ENCODE data around the gene RECQL5.

RECQL5 gene

DNA sequence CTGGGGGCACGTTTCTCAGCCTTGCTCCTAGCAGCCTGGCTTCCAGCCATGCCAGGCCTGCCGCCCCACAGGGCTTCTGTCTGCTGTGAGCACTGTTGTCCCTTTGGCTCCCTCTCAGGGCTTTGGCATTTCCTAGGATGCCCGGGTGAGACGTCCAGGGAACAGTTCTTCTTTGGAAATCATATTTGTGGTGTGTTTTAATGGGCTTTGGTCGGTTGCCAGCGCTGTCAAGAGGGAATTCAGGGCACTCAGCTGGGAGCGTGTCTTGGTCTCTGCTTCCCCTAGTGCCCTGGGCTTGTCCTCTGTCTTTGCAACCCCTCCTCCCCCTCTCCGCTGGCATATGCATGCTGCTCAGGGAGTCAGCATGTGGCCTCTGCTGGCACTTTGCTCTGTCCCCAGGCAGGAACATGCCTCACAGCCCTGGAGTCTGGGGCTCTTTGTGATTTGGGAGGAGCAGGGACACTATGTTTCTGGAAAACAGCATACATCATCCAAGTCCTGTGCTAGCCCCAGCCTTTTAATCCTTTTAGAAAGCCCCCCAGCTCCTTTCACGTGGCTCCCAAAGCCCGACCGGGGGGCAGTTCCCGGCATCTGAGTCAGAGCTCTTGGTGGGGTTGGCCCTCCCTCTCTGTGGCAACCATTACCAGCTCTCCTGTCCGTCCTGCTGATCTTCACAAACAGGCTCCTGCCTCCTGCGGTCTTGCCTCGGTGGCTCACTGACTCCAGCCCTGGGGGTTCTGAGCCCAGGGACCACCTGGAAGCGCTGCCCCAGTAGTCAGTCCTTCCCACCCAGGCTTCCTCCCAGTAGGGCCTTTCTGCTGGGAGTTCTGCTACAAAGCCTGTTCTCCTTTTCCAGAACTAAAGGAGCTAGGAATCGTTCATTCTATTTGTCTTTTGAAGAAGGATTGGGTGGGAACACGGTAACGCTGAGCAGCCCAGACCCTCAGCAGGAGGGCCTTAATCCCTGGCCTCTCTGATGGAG, 26.8 kb upstream of the RECQL5 start:
- Mint-ChIP-seq H3K4me1 (peaks cover 30% of the 10 kb centered on the region), H3K36me3 (peaks cover 3% of the 10 kb centered on the region), H3K4me3 (no peak overlapping the region), H3K27me3 (no peaks in the 10 kb centered on the region), H3K9me3 (no peaks in the 10 kb centered on the region), H3K27ac (no peak overlapping the region)

DNA sequence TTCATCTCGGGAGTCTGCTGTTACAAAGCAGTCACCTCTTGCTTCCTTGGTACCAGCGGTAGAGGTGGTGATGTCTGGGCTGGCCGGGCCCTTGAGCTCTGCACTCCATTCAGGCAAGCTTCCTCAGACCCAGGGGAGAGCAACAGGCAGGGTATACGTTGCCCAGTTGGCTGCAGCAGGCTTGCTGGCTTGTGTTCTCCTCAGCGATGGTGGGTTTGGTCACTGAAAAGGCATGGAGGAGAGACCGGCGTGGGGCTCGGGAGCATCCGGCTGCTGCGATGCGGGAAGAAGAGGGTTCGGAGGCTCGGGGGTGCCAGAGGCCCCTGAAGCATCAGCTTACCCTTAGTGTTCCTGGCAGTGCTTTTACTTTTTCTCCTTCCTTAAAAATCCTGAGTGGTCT, 26.0 kb upstream of the RECQL5 start:
- peaks cover 3% of the 10 kb centered on the region for H3K36me3 Mint-ChIP-seq
- no peak overlapping the region for H3K27ac Mint-ChIP-seq
- no peaks in the 10 kb centered on the region for H3K9me3 Mint-ChIP-seq
- no peak overlapping the region for H3K4me3 Mint-ChIP-seq
- H3K4me1 Mint-ChIP-seq, result peaks cover 38% of the 10 kb centered on the region
- H3K27me3 Mint-ChIP-seq, result no peaks in the 10 kb centered on the region

GRCh38 chr17:75691801-75692626, 25.1 kb upstream of the RECQL5 start:
- Mint-ChIP-seq H3K27me3 (no peaks in the 10 kb centered on the region), H3K4me3 (no peak overlapping the region), H3K4me1 (peaks cover 44% of the 10 kb centered on the region), H3K9me3 (no peaks in the 10 kb centered on the region), H3K27ac (no peak overlapping the region), H3K36me3 (peaks cover 2% of the 10 kb centered on the region)

GRCh38 chr17:75691371-75691791, 24.4 kb upstream of the RECQL5 start:
- peaks cover 44% of the 10 kb centered on the region for H3K4me1 Mint-ChIP-seq
- no peak overlapping the region for H3K4me3 Mint-ChIP-seq
- no peak overlapping the region for H3K27ac Mint-ChIP-seq
- peaks cover 2% of the 10 kb centered on the region for H3K36me3 Mint-ChIP-seq
- no peaks in the 10 kb centered on the region for H3K9me3 Mint-ChIP-seq
- no peaks in the 10 kb centered on the region for H3K27me3 Mint-ChIP-seq

DNA sequence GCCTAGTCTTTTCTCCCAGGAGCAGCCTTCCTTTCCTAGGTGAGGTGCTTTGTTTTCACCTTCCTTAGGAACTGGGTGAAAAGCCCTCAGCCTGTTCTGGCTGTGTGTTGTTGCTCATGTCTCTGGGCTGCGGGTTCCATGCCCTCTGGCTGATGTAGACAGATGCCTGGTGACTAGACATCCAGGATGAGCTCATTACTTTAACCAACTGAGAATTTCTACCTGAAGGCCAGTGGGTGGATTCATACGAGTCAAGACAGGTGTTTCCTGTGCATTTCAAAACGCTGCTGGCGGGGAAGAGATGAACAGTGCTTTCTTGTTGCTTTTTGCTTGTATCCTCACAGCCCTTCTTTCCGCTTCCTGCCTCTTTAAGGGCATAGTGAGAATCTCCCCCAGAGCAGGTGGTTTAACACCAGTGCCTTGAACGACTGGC, 22.5 kb upstream of the RECQL5 start:
- H3K4me3 Mint-ChIP-seq, result peak overlapping the region; percentile 61
- H3K27ac Mint-ChIP-seq, result peak overlapping the region; percentile 90
- no peaks in the 10 kb centered on the region for H3K36me3 Mint-ChIP-seq

GRCh38 chr17:75688209-75688825, 21.4 kb upstream of the RECQL5 start:
- no peaks in the 10 kb centered on the region for H3K27me3 Mint-ChIP-seq
- H3K9me3 Mint-ChIP-seq, result no peaks in the 10 kb centered on the region
- H3K27ac Mint-ChIP-seq, result peak overlapping the region; percentile 90
- H3K4me3 Mint-ChIP-seq, result no peak overlapping the region
- no peaks in the 10 kb centered on the region for H3K36me3 Mint-ChIP-seq
- H3K4me1 Mint-ChIP-seq, result peaks cover 66% of the 10 kb centered on the region

More for the DNA sequence above, 22.5 kb upstream of the RECQL5 start:
- no peaks in the 10 kb centered on the region for H3K27me3 Mint-ChIP-seq
- no peaks in the 10 kb centered on the region for H3K9me3 Mint-ChIP-seq
- H3K4me1 Mint-ChIP-seq, result peaks cover 55% of the 10 kb centered on the region

DNA sequence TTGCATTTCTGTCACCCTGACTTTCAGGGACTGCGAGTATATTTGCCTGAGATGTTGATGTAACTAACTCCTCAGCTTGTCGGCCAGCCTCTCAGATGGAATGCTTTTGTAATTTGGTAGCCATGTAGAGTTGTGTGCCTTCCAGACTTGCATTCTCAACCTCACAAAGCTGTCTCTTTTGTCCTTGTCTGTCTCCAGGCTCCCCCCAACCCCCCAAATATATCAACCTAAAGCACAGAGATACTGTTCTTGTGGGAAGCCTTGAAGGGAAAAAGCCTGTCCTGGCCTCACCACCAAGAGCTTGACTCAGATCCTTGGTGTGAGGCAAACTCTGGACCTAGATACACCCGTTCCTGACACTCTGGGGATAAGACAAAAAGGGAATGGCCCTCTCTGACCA, 18.5 kb upstream of the RECQL5 start:
- H3K9me3 Mint-ChIP-seq, result no peaks in the 10 kb centered on the region
- H3K36me3 Mint-ChIP-seq, result no peaks in the 10 kb centered on the region
- no peaks in the 10 kb centered on the region for H3K27me3 Mint-ChIP-seq
- H3K4me1 Mint-ChIP-seq, result peaks cover 57% of the 10 kb centered on the region
- no peak overlapping the region for H3K27ac Mint-ChIP-seq
- no peak overlapping the region for H3K4me3 Mint-ChIP-seq

DNA sequence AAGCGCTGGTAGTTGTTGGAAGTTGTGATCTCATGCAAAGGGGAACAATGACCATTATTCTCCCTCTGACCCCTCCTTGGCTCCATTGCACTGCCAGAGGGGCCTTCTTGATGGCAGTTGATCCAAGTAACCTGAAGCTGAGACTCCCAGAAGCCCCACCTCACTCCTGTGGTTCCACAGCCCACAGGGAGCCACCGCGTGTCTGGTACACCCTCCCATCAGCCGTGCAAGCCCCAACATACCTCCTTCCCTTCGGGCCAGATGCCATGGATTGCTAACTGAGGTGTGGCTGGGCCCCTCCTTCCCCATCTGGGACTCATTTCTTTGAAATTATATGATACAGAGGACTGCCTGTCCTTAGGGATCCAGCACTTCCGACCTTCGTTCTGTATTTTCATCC, 18.0 kb upstream of the RECQL5 start:
- Mint-ChIP-seq H3K27me3 (no peaks in the 10 kb centered on the region), H3K9me3 (no peaks in the 10 kb centered on the region), H3K4me1 (peaks cover 54% of the 10 kb centered on the region), H3K27ac (no peak overlapping the region), H3K4me3 (no peak overlapping the region), H3K36me3 (no peaks in the 10 kb centered on the region)

- Mint-ChIP-seq H3K4me3 (no peak overlapping the region), H3K27me3 (no peaks in the 10 kb centered on the region), H3K9me3 (no peaks in the 10 kb centered on the region), H3K4me1 (peaks cover 47% of the 10 kb centered on the region), H3K36me3 (no peaks in the 10 kb centered on the region), H3K27ac (no peak overlapping the region)
These were observed 17.3 kb upstream of the RECQL5 start for GRCh38 chr17:75684249-75684648.

GRCh38 chr17:75683583-75683982, 16.6 kb upstream of the RECQL5 start:
- H3K36me3 Mint-ChIP-seq, result no peaks in the 10 kb centered on the region
- H3K9me3 Mint-ChIP-seq, result no peaks in the 10 kb centered on the region
- H3K27ac Mint-ChIP-seq, result no peak overlapping the region
- H3K27me3 Mint-ChIP-seq, result no peaks in the 10 kb centered on the region
- no peak overlapping the region for H3K4me3 Mint-ChIP-seq
- peaks cover 40% of the 10 kb centered on the region for H3K4me1 Mint-ChIP-seq

GRCh38 chr17:75681289-75681688, 14.3 kb upstream of the RECQL5 start:
- Mint-ChIP-seq H3K4me3 (no peak overlapping the region), H3K27ac (no peak overlapping the region), H3K36me3 (no peaks in the 10 kb centered on the region), H3K27me3 (no peaks in the 10 kb centered on the region), H3K4me1 (peaks cover 28% of the 10 kb centered on the region), H3K9me3 (no peaks in the 10 kb centered on the region)

- Mint-ChIP-seq H3K4me1 (peaks cover 24% of the 10 kb centered on the region), H3K9me3 (no peaks in the 10 kb centered on the region), H3K27me3 (no peaks in the 10 kb centered on the region), H3K36me3 (no peaks in the 10 kb centered on the region), H3K4me3 (no peak overlapping the region), H3K27ac (no peak overlapping the region)
These were observed 13.5 kb upstream of the RECQL5 start for GRCh38 chr17:75680431-75680830.

DNA sequence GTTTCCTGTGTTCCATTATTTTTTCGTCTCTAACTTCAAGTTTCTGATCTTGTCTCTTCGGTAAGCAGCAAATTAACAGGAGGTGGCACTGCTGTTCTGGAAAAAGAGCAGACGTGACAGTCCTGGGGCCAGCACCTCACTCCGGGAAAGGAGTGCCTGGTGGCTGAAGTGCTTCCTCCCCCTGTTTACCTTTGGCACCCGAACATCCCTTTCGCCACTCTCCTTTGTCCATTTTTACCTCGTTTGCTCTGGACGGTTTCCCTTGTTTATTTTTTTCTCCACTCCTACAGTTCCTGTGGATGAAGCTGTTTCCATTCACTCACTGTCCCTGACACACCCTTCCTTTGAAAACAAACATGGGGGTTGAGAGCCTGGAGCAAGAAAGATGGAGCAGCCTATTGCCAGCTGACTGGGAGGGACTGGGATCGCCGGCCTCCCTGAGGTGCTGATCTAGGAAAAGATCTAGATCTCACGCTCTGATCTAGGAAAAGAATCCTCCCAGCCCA, 12.8 kb upstream of the RECQL5 start:
- no peak overlapping the region for H3K4me3 Mint-ChIP-seq
- H3K9me3 Mint-ChIP-seq, result no peaks in the 10 kb centered on the region
- no peak overlapping the region for H3K27ac Mint-ChIP-seq
- H3K27me3 Mint-ChIP-seq, result no peaks in the 10 kb centered on the region
- peaks cover 1% of the 10 kb centered on the region for H3K36me3 Mint-ChIP-seq
- peaks cover 21% of the 10 kb centered on the region for H3K4me1 Mint-ChIP-seq

DNA sequence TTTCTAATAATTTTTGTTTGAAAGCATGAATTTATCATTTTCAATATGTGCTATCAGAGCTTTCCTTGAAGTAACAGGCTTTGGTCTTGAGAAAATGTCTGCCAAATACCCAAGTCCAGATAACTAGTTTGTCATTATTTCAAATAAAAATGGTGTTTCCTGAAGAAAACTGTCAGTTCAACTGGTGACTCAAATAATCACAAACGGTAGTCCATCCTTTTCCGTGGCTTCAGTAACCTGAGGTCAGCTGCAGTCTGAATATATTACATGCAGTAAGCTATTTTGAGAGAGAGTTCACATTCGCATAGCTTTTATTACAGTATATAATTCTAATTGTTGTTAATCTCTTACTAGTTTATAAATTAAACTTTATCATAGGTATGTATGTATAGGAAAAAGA, 9.5 kb upstream of the RECQL5 start:
- peaks cover 8% of the 10 kb centered on the region for H3K4me1 Mint-ChIP-seq
- H3K27ac Mint-ChIP-seq, result no peak overlapping the region
- no peaks in the 10 kb centered on the region for H3K9me3 Mint-ChIP-seq
- no peaks in the 10 kb centered on the region for H3K27me3 Mint-ChIP-seq
- H3K4me3 Mint-ChIP-seq, result no peak overlapping the region
- peaks cover 2% of the 10 kb centered on the region for H3K36me3 Mint-ChIP-seq

DNA sequence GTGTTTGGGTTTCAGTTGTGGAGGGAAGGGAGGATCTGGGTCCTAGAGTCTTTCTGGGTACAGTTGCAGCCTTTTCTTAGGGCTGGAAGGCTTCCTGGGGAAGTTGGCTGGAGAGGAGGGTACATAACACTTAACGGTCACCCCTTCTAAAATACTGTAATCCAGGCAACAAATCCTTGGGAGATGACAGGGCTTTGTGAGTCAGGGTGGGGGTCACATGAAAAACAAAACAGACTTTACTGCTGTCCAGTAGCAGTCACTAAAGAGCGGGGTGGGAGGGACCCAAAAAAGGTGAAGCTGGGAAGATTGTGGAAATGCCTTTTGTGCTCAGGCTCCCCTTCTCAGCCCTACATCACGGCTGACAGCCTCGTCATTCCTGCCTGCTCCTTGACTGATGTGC, 6.5 kb upstream of the RECQL5 start:
- H3K27ac Mint-ChIP-seq, result no peak overlapping the region
- no peaks in the 10 kb centered on the region for H3K27me3 Mint-ChIP-seq
- H3K4me3 Mint-ChIP-seq, result no peak overlapping the region
- peaks cover 5% of the 10 kb centered on the region for H3K36me3 Mint-ChIP-seq
- no peaks in the 10 kb centered on the region for H3K9me3 Mint-ChIP-seq
- H3K4me1 Mint-ChIP-seq, result peaks cover 22% of the 10 kb centered on the region

Measured in activated naive CD4-positive, alpha-beta T cell treated with anti-CD3 and anti-CD28 coated beads, Interleukin-2, amount 50 U/mL, for 24 hours (primary cell).